Measurements from ENCODE around the gene TSPAN18.

TSPAN18 gene

DNA sequence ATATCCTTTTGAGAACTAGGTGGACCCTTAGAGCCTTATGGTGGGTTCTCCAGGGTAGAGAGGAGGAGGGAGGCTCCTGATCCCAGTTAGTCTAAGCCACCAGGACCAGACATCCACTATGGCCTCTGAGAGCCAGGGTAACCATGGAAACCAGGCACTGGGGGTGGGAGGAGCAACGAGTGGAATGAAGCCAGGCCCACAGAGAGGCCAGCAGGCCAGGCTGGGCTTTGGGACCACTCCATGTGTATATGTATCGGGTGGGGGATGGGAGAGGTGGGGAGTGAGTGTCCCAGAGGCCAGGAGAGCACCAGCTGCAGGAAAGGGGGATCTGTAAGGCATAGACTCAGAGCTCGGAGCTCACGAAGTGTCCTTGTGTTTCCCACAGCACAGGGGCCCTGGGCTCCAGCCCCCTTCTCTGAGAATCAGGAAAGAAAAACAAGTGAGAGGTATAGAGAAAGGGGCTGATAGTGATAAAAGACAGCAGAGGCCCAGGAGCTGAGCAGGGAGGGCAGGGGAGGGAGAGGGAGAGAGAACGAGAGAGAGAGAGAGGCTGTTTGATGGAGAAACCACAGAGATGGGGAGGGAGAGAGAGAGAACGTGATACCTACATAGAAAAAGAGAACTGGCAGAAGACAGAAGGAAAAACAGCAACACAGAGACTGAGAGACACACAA, 15.5 kb upstream of the TSPAN18 start:
- no peak for DNase-seq (ENCODE audit: low read depth)

DNA sequence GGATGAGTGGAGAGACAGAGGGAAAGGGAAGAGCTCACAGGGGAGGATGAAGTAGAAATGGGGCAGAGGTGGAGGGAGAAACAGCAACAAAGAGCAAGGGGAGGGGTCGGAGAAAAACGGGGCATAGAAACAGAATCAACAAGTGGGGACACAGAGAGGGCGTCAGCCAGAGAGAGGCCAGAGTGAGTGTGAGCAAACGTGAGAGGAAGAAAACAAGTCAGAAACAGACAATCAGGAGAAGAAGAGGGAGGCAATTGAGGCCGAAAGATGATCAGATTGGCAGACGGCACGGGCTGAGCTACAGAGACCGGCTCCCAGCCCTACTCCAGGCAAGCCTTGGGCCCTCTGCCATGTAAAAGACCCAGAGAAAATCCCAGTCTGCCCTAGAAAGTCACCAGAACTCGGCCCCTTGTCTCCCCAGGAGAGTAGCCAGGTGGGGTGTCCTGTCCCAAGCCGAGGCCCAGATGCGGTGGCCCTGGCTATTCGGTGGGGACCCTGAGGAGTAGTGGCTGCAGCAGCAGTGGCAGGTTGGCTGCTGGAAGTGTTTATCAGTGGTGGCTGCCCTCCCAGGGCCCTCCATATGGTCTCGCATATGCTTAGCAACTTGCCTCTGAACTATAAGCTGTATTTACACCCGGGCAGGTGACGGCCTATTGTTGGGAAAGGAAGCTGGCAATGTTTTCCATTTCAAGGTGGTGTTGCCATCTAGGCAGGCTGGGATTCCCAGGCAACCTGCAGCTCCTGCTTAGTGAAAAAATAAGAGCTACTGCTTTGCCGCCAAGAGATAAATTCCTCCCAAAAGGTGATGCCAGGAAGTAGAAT, 14.8 kb upstream of the TSPAN18 start:
- DNase-seq (ENCODE audit: low read depth): no peak

DNA sequence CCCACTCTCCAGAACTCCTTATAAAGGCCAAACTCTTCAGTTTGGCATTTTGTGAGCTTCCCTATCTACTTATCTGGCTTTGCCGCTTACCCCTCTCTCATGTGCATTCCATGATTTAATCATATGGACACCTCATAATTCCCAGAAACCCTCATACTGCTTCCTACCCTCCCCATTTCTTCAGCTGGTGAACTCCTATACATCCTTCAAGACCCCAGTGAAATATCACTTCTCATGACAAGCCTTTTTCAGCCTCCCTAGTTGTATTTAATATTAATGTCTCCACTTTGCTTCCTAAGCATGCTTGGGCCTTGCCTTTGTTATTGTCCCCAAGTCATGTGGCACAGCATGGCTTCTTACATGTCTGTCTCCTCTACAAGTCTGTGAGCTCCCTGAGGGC, 13.7 kb upstream of the TSPAN18 start:
- DNase-seq (ENCODE audit: low read depth): no peak

DNA sequence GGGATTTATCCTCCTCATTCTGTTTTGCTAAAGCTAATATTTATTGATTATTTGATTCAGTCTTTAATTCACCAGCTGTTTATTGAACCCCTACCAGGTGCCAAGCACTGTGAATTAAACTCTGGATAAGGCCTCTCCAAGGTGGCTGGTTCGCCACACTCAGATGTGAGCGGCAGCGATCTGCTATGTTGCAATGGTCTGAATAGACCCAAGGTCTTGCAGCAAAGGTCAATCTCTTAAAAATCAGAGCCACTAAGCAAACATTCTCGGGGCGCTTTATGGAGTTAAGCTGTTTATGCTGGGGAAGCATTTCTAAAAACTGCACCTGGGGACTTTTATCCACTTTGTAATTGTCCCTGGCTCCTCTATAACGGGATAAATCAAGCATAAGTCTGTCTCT, 10.5 kb upstream of the TSPAN18 start:
- no peak for DNase-seq (ENCODE audit: low read depth)

DNA sequence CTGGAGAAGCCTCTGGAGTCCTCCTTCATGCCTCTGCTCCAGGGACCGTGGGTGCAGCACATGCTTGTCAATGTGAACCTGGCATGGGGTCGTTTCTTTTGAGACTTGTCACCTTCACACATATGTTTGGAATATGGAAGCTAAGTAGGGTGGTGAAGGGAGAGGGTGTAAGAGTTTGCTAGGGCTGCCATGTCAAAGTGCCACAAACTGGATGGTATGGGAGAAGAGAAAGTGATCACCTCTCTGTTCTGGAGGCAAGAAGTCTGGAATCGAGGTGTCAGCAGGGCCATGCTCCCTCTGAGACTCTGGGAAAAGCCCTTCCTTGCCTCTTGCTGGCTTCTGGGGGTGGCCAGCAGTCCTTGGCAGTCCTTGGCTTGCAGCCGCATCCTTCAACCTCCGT, 8.7 kb upstream of the TSPAN18 start:
- no peak for DNase-seq (ENCODE audit: low read depth)

DNA sequence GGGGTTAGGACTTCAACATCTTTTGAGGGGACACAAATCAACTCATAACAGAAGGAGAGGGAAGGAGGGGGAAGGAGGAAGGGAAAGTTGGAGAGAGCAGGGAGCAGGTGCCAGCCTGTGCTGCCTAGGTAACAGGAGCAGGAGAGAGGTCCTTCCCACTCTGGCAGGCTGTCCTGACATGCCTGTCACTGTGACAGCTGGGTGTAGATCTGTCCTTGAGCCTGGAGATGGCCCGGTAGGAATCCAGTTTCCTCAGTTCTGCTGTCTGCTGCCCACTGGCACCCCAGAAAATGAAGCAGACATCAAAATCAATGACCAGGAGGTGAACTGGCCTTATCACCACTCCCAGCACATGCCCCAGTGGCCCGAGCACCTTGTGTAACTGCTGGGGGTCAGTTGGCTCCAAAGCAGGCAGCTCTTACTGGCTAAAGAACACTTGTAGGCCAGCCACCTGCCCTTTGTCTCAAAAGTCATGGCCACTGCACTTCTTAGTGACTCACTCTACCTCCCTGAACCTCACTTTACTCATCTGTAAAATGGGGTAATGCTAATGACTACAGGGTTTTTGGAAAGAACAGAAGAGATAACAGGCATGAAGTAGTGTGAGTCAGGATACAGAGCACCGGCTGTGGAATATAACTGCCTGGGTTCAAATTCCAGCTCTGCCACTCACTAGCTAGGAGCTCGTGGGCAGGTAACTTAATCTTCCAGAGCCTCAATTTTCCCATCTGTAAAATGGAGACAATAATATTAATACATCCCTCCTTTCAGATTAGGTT, 8.0 kb upstream of the TSPAN18 start:
- no peak for DNase-seq (ENCODE audit: low read depth)

DNA sequence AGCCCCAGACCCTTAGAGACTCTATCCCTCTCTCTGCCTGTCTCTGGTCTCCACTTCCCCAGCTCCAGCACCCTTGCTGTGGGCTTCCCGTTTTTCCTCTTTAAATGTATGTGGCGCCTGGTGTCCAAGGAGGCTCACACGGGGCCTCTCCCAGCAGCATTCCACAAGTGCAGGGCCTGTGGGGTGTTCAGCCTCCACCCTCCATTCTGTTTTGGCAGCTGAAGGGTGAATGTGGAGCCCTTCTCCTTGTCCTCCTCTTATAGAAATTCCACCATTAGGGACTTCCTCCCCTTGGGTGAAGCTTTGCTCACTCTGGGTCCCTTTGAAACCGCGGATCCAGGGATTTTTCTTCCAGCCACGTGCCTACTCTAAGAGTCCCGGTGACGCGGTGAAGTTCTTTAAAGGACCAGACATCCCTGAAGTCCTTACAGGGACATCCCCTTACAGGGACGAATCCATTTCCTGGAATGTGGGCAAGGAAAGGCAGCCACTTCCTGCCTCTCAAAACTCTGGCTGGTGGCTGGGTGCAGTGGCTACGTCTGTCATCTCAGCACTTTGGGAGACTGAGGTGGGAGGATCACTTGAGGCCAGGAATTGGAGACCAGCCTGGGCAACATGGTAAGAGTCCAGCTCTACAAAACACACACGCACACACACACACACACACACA, 1.6 kb upstream of the TSPAN18 start:
- no peak for DNase-seq (ENCODE audit: low read depth)

DNA sequence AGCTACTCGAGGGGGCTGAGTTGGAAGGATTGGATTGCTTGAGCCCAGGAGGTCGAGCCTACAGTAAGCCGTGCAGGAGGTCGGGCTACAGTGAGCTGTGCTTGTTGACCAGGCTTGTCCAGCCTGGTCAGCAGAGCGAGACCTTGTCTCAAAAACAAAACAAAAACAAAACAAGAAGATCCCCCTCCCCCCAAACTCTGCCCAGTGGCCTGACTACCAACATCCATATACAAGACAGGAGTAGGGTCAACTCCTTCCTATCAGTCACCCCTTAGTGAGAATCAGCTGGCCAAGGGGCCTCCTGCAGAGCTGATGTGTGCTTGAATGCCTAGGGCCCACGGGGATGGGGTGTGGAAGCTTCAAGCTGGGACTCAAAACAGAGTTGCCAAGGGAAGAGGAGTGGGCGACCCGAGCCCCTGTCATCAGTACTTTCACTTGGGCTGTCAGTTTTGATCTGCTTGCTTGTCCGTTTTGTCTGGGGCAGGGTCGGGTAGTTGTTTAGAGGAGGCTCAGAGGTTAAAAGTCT, 942 bp upstream of the TSPAN18 start:
- no peak for DNase-seq (ENCODE audit: low read depth)

DNA sequence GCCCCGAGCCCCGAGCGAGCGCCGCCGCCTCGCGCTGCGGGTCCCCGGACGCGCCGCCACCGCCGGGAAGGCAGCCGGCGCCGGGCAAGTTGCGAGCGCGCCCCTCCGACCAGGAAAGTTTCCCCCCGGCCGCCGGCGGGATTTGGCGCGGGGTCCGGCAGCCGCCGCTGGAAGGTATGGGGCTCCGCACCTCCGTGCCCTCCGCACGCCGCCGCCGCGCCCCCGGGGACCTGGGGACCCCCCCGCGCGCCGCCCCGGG, 281 bp downstream of the TSPAN18 start:
- DNase-seq (ENCODE audit: low read depth): peak; percentile 6

DNA sequence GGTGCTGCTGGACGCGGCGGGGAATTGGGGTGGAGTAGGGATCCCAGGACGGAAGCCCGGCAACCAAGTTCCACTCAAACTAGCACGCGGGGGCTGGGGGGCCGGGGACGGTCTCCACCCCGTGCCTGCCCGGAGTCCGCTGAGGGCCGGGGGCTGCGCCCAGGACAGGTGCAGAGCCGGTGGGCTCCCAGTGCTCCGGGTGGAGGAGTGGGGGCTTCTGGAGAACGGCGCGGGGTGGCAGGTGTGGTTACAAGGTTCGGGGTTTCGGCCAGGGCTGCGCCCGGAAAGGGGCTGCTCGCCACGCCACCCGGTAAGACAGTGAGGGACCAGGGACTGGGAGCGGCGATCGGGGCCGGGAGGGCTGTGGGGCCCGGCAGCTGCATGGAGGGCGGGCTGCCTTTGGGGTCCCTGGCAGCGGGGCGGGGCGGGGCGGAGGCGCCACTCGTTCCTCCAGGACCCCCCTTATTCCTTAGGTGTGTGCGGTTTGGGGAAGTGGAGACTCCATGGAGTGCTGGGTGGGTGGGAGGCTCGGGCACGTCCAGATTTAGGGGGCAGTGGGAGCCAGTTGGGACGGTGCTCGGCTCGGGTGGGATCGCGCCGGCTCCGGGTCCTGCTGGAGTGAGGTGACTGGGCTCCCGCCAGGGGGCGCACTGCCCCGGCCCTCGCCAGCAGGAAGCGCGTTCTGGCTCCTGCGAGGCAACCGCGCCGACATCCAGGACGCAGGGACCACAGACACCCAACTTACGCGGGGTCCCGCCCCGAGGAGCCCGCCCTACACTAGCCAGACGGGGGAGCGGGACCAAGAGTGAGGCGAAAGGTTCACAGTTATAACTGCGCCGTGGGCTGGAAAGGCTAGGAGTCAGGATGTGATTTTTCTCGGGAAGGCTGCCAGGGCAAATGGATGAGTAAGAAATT, 868 bp downstream of the TSPAN18 start:
- DNase-seq (ENCODE audit: low read depth): peak; percentile 64

DNA sequence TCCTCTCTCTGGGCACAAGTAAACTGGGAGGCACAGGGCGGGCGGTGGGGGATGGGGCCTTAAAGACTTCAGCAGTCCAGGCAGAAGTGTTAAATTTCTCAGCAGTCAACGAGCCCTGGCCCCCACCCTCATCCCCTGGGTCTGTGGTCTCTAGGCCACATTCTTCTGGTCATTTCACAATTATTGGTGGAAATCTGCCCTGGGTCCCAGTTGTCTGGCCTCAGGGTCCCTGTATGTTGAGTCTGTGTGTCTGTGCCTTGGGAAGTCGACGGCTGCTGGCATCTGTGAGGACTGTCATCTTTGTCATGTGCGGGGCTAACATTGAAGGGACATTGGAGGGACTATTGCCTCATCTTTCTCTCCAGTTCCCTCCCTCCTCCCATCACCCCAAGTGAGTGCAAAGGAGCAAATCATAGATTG, 1.7 kb downstream of the TSPAN18 start:
- DNase-seq (ENCODE audit: low read depth): no peak

DNA sequence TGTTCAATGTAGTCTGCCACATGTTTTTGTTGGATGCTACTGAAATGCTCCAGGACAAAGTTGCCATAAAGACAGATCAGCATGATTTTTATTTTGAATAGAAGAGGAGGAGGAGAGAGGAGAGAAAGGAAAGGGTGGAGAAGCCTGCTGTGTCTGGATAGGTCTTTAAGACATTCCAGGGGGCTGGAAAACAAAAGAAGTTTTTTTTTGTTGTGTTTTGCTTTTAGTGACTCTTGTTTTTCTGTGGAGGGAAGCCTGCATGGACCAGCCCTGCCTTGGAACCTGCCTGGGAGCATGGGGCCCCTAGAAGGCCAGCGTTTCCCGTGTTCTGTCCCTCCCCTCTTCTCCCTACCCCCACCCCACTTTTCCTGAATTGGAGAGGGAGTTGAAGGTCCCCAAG, 2.3 kb downstream of the TSPAN18 start:
- no peak for DNase-seq (ENCODE audit: low read depth)

DNA sequence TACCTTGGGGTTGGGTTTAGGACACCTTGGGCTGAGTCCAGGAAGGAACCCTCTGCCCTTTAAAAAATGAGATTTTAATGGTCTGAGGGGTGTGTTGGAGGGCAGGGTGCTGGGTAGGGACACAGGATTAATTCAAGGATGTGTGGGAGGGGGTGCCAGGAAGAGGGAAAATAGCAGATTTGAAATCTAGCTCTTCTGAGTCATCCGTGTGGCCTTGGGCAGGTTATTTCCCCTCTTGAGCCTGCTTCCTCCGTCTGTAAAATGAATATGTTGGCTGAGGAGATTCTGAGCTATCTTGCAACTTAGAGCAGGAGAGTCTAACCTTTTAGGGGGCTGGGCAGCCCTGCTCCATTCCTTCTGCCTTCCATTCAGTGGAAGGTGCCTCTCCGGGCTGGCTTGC, 3.0 kb downstream of the TSPAN18 start:
- DNase-seq (ENCODE audit: low read depth): no peak

DNA sequence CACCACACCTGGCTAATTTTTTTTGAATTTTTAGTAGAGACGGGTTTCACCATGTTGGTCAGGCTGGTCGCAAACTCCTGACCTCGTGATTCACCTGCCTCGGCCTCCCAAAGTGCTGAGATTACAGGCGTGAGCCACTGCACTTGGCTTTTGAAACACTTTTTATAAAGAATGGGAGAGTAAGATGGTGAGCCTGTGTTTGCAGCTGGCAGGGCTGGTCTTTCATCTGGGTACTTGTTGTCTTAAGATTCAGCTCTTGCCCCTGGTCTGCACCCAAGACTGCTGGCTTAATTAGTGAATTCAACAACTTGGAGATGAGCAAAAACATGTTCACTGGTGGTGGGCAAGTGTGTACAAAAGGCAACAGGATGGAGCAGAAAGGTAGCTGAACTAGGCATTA, 4.0 kb downstream of the TSPAN18 start:
- DNase-seq (ENCODE audit: low read depth): no peak

DNA sequence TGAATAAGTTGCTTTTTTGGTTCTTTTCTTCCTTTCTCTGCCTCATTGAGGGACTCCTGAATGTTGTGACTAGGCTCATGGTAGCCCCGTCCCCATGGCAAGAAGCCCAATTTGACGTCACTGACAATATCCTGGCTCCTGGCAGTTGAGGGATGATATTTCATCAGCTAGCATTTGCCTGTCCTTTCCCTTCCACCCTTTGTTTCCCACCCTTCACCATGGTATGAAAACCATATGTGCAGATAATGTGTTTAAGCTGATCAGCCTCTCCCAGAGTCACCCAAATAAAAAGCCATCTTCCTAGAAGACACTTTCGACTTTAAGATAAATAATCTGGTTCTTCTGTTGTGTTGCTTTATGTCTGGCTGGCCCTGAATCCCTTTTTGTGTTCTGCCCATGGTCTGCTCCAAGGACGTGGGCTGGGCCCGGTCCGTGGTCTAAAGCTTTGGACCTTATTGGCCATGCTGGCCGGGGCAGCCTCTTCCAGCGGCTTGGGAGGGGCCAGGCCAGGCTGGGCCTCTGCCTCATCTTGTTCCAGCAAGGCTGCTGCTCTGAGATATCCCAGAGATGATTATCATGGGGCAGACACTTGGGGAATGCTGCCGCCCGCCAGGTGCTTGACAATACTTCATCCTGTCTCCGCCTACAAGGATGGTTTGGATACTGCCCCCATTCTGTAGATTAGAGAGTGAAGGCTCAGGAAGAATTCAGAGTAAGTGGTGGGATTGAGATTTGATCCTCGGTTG, 5.1 kb downstream of the TSPAN18 start:
- no peak for DNase-seq (ENCODE audit: low read depth)

DNA sequence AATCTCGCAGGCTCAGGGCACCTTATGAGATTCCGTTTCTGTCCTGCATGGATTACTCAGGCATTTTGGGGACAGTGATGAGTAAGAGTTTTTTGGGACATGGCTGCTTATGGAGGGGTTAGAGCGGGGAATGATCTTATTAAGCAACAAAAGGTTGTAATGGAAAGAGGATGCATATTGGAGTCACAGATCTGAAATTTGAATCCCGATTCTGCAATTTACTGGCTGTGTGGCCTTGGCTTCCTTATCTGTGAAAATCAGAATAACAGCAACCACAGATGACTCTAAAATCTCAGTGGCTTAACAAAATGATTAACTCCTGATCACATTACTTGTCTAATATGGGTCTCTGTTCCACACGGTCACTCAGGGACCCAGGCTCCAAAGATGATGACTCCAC, 5.8 kb downstream of the TSPAN18 start:
- no peak for DNase-seq (ENCODE audit: low read depth)

DNA sequence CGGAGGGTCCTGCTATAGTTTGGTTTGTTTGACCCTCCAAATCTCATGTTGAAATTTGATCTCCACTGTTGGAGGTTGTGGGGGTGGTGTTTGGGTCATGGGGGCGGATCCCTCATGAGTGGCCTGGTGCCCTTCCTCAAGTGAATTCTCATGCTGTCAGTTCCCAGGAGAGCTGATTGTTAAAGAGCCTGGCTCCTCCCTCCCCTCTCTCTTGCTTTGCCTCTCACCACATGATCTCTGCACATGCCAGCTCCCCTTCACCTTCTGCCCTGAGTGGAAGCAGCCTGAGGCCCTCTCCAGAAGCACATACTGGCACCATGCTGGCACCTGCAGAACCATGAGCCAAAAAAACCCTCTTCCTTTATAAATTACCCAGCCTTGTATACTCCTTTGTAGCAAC, 7.1 kb downstream of the TSPAN18 start:
- DNase-seq (ENCODE audit: low read depth): no peak

DNA sequence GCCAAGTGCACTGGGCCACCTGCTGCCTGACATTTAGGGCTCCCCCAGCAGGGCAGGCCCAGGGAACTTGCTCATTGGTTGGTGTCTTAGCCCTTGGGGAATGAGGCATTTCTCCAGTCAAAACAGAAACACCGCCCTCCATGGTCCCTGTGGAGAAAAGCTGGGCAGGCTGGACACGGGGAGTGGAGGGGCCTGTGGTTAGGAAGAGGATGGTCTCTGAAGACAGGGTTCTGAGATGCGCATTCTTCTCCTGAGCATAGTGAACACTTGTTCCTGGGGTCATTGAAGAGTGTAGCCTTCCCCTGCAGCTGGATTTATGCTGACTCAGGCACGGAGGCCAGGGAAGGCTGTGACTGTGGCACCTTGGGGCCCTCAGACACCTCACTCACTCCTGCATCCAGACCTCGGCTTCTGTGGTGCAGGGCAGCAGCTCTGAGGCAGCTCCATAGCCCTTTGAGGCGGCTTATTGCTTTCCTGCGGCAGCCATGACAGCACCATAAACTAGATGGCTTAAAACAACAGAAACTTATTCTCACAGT, 8.2 kb downstream of the TSPAN18 start:
- DNase-seq (ENCODE audit: low read depth): no peak

DNA sequence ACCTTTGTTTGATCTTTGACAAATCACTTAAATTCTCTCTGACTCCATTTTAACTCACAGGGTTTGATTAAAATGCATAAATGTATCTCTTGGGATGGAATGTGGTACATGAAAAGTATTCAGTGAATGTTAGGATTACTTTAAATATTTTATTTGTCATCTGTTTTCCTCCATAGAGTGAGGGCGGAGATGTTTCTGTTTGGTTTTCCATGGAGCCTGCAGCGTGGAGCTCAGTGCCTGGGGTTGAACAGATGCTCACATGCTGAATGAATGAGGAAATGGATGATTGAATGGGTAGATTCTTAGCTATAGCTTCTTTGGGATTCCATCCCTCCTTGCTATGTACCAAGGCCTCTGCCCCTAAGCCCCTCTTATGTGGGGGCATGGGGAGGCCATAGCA, 10.0 kb downstream of the TSPAN18 start:
- no peak for DNase-seq (ENCODE audit: low read depth)

Data from T follicular helper cell (primary cell).